NT2/D1 (cell line): ENCODE data around the gene ZNF805.

ENCODE experiments used
- DNase-seq: peaks from one replicate; pipeline ENCODE4 v3.0.0-alpha.2; 2011; ENCODE audit warnings: low read depth, low spot score
- H3K27me3 ChIP-seq: 2 replicates; pipeline ENCODE4 v1.6.0; 2011; ENCODE audit warnings: mild to moderate bottlenecking; ENCODE audit not compliant: insufficient read length, insufficient read depth
- H3K36me3 ChIP-seq: 2 replicates; pipeline ENCODE4 v1.6.1; 2011; ENCODE audit warnings: mild to moderate bottlenecking, low read length, mixed read lengths; ENCODE audit not compliant: insufficient read depth, insufficient read length
- H3K4me1 ChIP-seq: 2 replicates; pipeline ENCODE4 v1.5.1; 2011; ENCODE audit not compliant: insufficient read depth, insufficient read length
- H3K4me3 ChIP-seq: 2 replicates; pipeline ENCODE4 v1.5.1; 2011; ENCODE audit warnings: low read depth; ENCODE audit not compliant: insufficient read length
- H3K9ac ChIP-seq: 2 replicates; pipeline ENCODE4 v1.6.0; 2011; ENCODE audit warnings: low read depth; ENCODE audit not compliant: insufficient read length
- H3K9me3 ChIP-seq: 2 replicates; pipeline ENCODE4 v1.5.1; 2011; ENCODE audit warnings: mild to moderate bottlenecking, low read length; ENCODE audit not compliant: insufficient read depth
- SUZ12 ChIP-seq: IDR thresholded peaks from 2 replicates; pipeline ENCODE4 v1.6.1; 2011; ENCODE audit not compliant: insufficient read length, insufficient read depth; ENCODE audit errors: extremely low read depth
- YY1 ChIP-seq: IDR thresholded peaks from 2 replicates; pipeline ENCODE4 v1.6.1; 2011; ENCODE audit not compliant: insufficient read length, insufficient read depth
- ZNF274 ChIP-seq: IDR thresholded peaks from 2 replicates; pipeline ENCODE4 v1.6.1; 2011; ENCODE audit warnings: mild to moderate bottlenecking, low read depth, low read length

ZNF805 gene

GRCh38 chr19:57280962-57281400 is 40.5 kb downstream of the ZNF805 start:
- no peak for TF ChIP-seq ZNF274
- TF ChIP-seq SUZ12 = no peak
- no peak for TF ChIP-seq YY1
- no peak for DNase-seq
- H3K9ac ChIP-seq = peak overlapping the region; percentile 95

GRCh38 chr19:57282011-57282643 is 41.7 kb downstream of the ZNF805 start:
- peaks cover 49% of the 10 kb centered on the region for H3K36me3 ChIP-seq
- H3K9me3 ChIP-seq = no peaks in the 10 kb centered on the region
- no peaks in the 10 kb centered on the region for H3K27me3 ChIP-seq
- no peak overlapping the region for H3K9ac ChIP-seq
- H3K4me1 ChIP-seq = no peaks in the 10 kb centered on the region
- no peak overlapping the region for H3K4me3 ChIP-seq
- TF ChIP-seq YY1 (no peak), SUZ12 (no peak), ZNF274 (no peak)
- no peak for DNase-seq

More at GRCh38 chr19:57280962-57281400, 40.5 kb downstream of the ZNF805 start:
- no peaks in the 10 kb centered on the region for H3K27me3 ChIP-seq
- H3K4me1 ChIP-seq = no peaks in the 10 kb centered on the region
- H3K9me3 ChIP-seq = no peaks in the 10 kb centered on the region
- peak overlapping the region; percentile 93 for H3K4me3 ChIP-seq
- peaks cover 41% of the 10 kb centered on the region for H3K36me3 ChIP-seq

- no peaks in the 10 kb centered on the region for H3K27me3 ChIP-seq
- TF ChIP-seq ZNF274 = no peak
- TF ChIP-seq SUZ12 = no peak
- TF ChIP-seq YY1 = no peak
- no peak overlapping the region for H3K4me3 ChIP-seq
- H3K9me3 ChIP-seq = no peaks in the 10 kb centered on the region
- H3K4me1 ChIP-seq = peaks cover 3% of the 10 kb centered on the region
- no peak overlapping the region for H3K9ac ChIP-seq
- H3K36me3 ChIP-seq = peaks cover 88% of the 10 kb centered on the region
- DNase-seq = no peak
These were observed 47.9 kb downstream of the ZNF805 start for GRCh38 chr19:57288373-57288772.

- Histone ChIP-seq H3K4me1 (peaks cover 3% of the 10 kb centered on the region), H3K9me3 (no peaks in the 10 kb centered on the region), H3K9ac (no peak overlapping the region), H3K27me3 (no peaks in the 10 kb centered on the region), H3K4me3 (no peak overlapping the region), H3K36me3 (peaks cover 82% of the 10 kb centered on the region)
- no peak for DNase-seq
- TF ChIP-seq ZNF274 (no peak), YY1 (no peak), SUZ12 (no peak)
These were observed 50.5 kb downstream of the ZNF805 start for GRCh38 chr19:57290970-57291369.

GRCh38 chr19:57292547-57292946 is 52.1 kb downstream of the ZNF805 start:
- no peak for TF ChIP-seq YY1
- no peak for TF ChIP-seq SUZ12
- TF ChIP-seq ZNF274 = no peak
- Histone ChIP-seq H3K27me3 (no peaks in the 10 kb centered on the region), H3K4me1 (peaks cover 3% of the 10 kb centered on the region), H3K4me3 (no peak overlapping the region), H3K36me3 (peaks cover 72% of the 10 kb centered on the region), H3K9ac (no peak overlapping the region), H3K9me3 (no peaks in the 10 kb centered on the region)
- no peak for DNase-seq

GRCh38 chr19:57293719-57294118 is 53.3 kb downstream of the ZNF805 start:
- DNase-seq = no peak
- Histone ChIP-seq H3K9me3 (no peaks in the 10 kb centered on the region), H3K27me3 (no peaks in the 10 kb centered on the region), H3K36me3 (peaks cover 64% of the 10 kb centered on the region), H3K9ac (no peak overlapping the region), H3K4me1 (peaks cover 3% of the 10 kb centered on the region), H3K4me3 (no peak overlapping the region)
- TF ChIP-seq ZNF274 = no peak
- no peak for TF ChIP-seq YY1
- TF ChIP-seq SUZ12 = no peak

GRCh38 chr19:57302020-57302465 is 61.6 kb downstream of the ZNF805 start:
- TF ChIP-seq SUZ12 = no peak
- no peak for TF ChIP-seq YY1
- no peak for TF ChIP-seq ZNF274
- no peaks in the 10 kb centered on the region for H3K27me3 ChIP-seq
- peaks cover 23% of the 10 kb centered on the region for H3K36me3 ChIP-seq
- no peaks in the 10 kb centered on the region for H3K9me3 ChIP-seq
- DNase-seq = no peak
- H3K9ac ChIP-seq = no peak overlapping the region
- H3K4me1 ChIP-seq = peaks cover 7% of the 10 kb centered on the region
- no peak overlapping the region for H3K4me3 ChIP-seq
